Esophagus muscularis mucosa (tissue), 4 donors: ENCODE data around the gene AKAP9.

Source experiments
- EP300 ChIP-seq: sonication (generic); formaldehyde crosslinking; IDR thresholded peaks from one replicate; pipeline ENCODE4 v1.6.1; 2017; ENCODE audit warnings: antibody characterized with exemption
- POLR2A ChIP-seq: fragments of 450-650 bp; IDR thresholded peaks from one replicate; pipeline ENCODE4 v1.6.1; 2017; ENCODE audit warnings: antibody characterized with exemption, moderate library complexity, mild to moderate bottlenecking, low read depth
- POLR2AphosphoS5 ChIP-seq, 2 donors: sonication (generic); formaldehyde crosslinking; IDR thresholded peaks; one replicate each; pipeline ENCODE4 v1.6.1; 2017; ENCODE audit warnings: antibody characterized with exemption in 2 of 2
- TF ChIP-seq, protein P1 (sequence below), 3 experiments: fragments of 200-600 bp in 2 of 3; fragments of 450-650 bp in 1 of 3; sonication (generic) in 2 of 3; IDR thresholded peaks; one replicate each; pipeline ENCODE4 v1.5.1; 2017 to 2019; ENCODE audit warnings: antibody characterized with exemption in 3 of 3, mild to moderate bottlenecking in 2 of 3, moderate library complexity in 1 of 3

DNA sequence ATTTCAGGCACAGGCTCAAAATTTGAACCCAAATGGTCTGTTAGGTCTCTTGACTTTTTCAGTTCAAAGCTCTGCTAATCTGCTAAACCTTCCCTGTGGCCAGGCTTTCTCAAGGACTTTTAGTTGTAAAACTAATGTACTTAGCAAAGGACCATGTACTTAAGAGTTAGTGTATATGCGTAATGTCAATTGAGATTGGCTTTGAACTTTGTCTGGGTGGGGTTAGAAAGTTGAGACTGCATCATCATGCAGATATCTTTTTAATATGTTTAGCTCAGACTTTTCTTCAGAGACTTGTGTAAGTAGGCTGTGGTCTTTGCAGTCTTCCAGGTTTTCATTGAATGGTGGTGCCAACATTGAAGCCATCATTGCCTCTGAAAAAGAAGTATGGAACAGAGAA is 159.9 kb downstream of the AKAP9 start:
- TF ChIP-seq POLR2AphosphoS5 (IDR thresholded peaks at IDR 0.05) (no peak), POLR2A (no peak), EP300 (no peak)
- TF ChIP-seq, protein P1, sequence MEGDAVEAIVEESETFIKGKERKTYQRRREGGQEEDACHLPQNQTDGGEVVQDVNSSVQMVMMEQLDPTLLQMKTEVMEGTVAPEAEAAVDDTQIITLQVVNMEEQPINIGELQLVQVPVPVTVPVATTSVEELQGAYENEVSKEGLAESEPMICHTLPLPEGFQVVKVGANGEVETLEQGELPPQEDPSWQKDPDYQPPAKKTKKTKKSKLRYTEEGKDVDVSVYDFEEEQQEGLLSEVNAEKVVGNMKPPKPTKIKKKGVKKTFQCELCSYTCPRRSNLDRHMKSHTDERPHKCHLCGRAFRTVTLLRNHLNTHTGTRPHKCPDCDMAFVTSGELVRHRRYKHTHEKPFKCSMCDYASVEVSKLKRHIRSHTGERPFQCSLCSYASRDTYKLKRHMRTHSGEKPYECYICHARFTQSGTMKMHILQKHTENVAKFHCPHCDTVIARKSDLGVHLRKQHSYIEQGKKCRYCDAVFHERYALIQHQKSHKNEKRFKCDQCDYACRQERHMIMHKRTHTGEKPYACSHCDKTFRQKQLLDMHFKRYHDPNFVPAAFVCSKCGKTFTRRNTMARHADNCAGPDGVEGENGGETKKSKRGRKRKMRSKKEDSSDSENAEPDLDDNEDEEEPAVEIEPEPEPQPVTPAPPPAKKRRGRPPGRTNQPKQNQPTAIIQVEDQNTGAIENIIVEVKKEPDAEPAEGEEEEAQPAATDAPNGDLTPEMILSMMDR (IDR thresholded peaks at IDR 0.05): no peak
